ENCODE measurements around the gene ANKDD1B.

The ANKDD1B gene

GRCh38 chr5:75654693-75655295 lies 43.5 kb downstream of the ANKDD1B start:
- no peak overlapping the region for H3K4me3 ChIP-seq
- H3K27ac ChIP-seq, result peak overlapping the region in 1 of 21 experiments; percentile 21

GRCh38 chr5:75656311-75657003 lies 45.2 kb downstream of the ANKDD1B start:
- peak overlapping the region in 16 of 21 experiments; percentile 9 to 76 (median 56) for H3K27ac ChIP-seq
- peak overlapping the region; percentile 21 to 46 (median 28) for H3K4me3 ChIP-seq

GRCh38 chr5:75659791-75660450 lies 48.7 kb downstream of the ANKDD1B start:
- Histone ChIP-seq H3K4me3 (no peak overlapping the region), H3K27ac (peak overlapping the region in 1 of 21 experiments; percentile 46)

DNA sequence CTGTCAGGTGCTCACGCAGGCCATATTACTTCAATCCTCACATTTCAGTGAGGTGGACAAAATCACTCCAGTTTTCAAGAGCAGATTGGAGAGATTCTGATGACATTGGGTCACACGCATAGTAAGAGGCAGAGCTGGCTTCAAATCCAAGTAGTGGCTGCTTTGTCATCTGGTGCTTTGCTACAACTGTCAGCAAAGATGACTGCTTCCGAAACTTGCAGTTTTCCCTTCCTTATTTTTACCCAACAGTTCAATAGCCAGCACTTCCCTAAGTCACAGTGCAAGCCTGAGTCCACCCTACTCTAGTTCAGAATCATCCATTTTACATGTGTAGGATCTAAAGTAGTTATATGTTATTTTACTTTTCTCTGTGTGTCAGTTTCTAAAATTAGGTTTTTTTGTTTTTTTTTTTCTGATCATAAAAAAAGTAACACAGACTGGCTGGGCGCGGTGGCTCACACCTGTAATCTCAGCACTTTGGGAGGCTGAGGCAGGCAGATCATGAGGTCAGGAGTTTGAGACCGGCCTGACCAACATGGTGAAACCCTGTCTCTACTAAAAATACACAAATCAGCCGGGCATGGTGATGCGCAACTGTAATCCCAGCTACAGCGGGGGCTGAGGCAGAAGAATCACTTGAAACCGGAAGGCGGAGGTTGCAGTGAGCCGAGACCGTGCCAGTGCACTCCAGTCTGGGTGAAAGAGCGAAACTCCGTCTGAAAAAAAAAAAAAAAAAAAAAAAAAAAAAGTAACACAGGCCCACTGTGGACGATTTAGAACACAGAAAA lies 49.6 kb downstream of the ANKDD1B start:
- H3K27ac ChIP-seq, result peak overlapping the region in 1 of 21 experiments; percentile 46
- H3K4me3 ChIP-seq, result no peak overlapping the region

- Histone ChIP-seq H3K4me3 (no peak overlapping the region), H3K27ac (no peak overlapping the region)
These were observed 50.8 kb downstream of the ANKDD1B start for GRCh38 chr5:75662061-75662460.

- H3K4me3 ChIP-seq, result no peak overlapping the region
- H3K27ac ChIP-seq, result no peak overlapping the region
These were observed 52.5 kb downstream of the ANKDD1B start for GRCh38 chr5:75663579-75664284.

DNA sequence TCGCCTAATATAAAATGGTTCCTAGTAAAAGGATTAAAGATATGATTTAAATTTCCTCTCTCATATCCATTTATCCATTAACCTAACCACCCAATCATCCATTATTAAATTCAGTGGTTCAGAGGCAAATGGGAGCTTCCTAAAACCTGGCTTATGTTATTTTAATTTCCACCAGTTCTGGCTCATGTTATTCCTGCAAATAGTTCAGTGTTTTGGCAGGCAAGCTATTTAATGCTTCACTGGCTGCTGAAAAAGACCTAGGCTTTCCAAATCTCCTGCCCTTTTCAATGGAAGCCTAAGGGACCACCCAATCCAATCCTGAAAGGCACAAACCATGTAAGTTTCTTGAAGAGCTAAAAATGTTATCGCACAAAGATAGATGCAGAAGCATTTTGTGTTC lies 53.7 kb downstream of the ANKDD1B start:
- no peak overlapping the region for H3K4me3 ChIP-seq
- H3K27ac ChIP-seq, result no peak overlapping the region

DNA sequence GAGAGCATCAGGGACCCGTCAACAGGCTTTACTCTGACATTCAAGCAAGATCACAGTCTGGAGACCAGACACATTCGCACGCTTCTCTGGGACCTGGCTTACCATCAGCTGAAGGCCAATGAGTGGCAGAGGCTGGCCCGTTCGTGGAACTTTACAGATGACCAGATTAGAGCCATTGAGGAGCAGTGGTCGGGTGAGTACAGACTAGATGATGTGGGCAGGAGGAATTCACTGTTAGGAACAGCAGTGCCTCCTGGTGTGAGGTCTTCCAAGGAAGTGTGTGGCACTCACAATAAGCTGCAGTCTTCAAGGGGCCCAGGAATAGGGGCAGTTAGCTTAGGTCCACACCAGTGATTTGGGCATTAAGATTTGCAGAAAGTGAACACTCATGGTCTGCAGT lies 55.5 kb downstream of the ANKDD1B start:
- Histone ChIP-seq H3K4me3 (no peak overlapping the region), H3K27ac (no peak overlapping the region)

DNA sequence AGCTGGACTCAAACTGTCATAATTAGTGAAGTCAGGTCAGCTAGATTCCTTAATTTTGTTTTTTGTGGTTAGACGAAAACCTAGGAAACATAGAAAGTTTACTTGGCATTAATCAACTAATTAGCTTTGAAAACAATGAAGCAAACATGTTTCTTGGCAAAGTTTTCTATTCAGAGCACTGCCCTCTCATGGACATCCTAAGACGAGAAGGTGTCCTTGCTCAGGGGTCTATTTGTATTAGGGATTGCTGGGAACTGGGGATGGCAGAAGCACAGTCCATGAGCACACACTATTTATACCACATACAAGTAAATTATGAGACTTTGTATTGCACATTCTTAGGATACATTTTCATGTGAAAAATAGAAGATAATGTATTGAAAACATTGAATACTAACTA lies 56.3 kb downstream of the ANKDD1B start:
- H3K4me3 ChIP-seq, result no peak overlapping the region
- H3K27ac ChIP-seq, result no peak overlapping the region

- no peak overlapping the region for H3K4me3 ChIP-seq
- peak overlapping the region in 7 of 21 experiments; percentile 43 to 85 (median 63) for H3K27ac ChIP-seq
These were observed 57.2 kb downstream of the ANKDD1B start for GRCh38 chr5:75668445-75668844.

GRCh38 chr5:75668977-75669689 lies 57.9 kb downstream of the ANKDD1B start:
- peak overlapping the region in 2 of 7 experiments; percentile 7 to 21 for H3K4me3 ChIP-seq
- H3K27ac ChIP-seq, result peak overlapping the region in 12 of 21 experiments; percentile 18 to 85 (median 56)

GRCh38 chr5:75670577-75670976 lies 59.3 kb downstream of the ANKDD1B start:
- Histone ChIP-seq H3K4me3 (no peak overlapping the region), H3K27ac (no peak overlapping the region)

GRCh38 chr5:75671506-75671905 lies 60.3 kb downstream of the ANKDD1B start:
- H3K4me3 ChIP-seq, result no peak overlapping the region
- H3K27ac ChIP-seq, result no peak overlapping the region

DNA sequence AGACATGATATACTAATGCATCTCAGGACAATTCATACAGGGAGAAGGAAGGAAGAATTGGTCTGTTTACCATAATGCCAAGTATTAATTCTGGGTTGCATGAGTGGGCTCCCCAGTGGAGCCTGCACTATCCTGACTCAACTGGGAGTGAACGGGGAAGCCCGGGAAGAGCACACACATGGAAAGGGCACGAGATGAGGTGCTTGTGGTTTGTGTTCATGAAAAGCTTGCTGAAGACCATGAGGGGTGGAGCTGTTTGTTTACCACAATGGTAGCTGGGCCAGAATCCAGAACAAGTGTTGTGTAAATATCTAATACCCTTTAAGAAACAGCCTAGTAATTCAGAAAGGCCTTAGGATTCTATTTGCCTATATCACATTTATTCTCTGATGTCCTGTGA lies 61.4 kb downstream of the ANKDD1B start:
- H3K27ac ChIP-seq, result no peak overlapping the region

DNA sequence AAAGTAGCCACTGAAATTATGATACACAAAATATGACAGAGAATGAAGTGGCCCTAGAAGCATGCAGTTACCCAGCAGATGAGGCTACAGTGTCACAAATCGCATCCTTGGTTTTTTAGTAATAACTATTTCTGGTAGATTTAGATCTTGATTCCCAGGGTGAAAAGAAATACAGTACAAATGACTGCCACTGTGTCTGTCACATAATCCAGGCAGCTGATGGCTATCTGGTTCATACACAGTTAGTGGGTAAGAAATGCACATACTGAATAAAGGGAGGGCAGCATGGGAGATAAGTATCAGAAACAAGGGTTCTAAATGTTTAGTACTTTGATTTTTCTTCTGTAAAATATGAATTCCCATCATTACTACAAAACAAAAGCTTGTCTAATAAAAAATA lies 64.5 kb downstream of the ANKDD1B start:
- Histone ChIP-seq H3K27ac (no peak overlapping the region), H3K4me3 (no peak overlapping the region)

More for the DNA sequence above, 61.4 kb downstream of the ANKDD1B start:
- no peak overlapping the region for H3K4me3 ChIP-seq

DNA sequence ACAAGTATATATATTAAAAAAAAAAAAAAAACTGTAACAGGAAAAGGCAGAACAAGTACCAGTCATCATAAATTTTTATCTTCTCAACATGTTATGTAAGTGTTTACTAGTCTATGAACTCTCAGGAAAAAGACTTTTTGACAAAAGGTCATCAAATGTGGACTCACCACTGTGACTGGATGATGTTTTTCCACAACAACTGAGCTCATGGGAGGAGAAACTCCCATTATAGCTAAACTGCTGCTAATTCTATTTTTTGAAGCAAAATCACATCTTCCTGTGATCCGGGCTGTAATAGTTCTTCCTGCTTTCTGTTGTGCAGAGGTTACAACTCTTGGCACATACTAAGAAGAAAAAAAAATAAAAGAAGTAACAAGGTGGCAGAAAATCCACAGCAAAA lies 66.4 kb downstream of the ANKDD1B start:
- Histone ChIP-seq H3K27ac (peak overlapping the region in 7 of 21 experiments; percentile 8 to 66 (median 56)), H3K4me3 (no peak overlapping the region)

DNA sequence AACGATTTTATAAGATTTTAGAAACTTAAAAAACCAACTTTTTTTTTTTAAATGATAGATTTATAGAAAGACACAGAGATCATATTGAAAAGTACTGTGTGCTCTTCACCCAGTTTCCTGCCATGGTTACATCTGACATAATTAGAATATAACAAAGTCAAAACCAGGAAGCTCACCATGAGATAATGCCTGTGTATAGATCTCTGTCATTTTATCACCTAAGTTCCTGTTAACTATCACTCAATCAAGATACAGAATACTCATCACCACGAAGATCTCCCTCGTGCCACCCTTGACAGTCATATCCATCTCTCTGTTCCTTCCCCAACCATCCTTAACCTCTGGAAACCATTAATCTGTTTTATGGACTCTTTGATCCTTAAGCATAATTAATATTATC lies 66.9 kb downstream of the ANKDD1B start:
- peak overlapping the region in 7 of 21 experiments; percentile 8 to 66 (median 56) for H3K27ac ChIP-seq
- H3K4me3 ChIP-seq, result no peak overlapping the region

- peak overlapping the region in 2 of 21 experiments; percentile 20 to 42 for H3K27ac ChIP-seq
- H3K4me3 ChIP-seq, result no peak overlapping the region
These were observed 70.0 kb downstream of the ANKDD1B start for GRCh38 chr5:75681125-75681830.
